ENCODE results near the gene DCLRE1C.

GRCh38 chr10:14873090-14873760, 80.7 kb downstream of the DCLRE1C start:
- no peak for TF ChIP-seq SUZ12 (IDR thresholded peaks at IDR 0.05)
- no peak for TF ChIP-seq HDGF (IDR thresholded peaks at IDR 0.05; ENCODE audit: borderline replicate concordance)
- TF ChIP-seq TARDBP (IDR thresholded peaks at IDR 0.05): no peak

All from HEK293T (cell line).